IMR-90 (cell line): Measurements from ENCODE around the gene RABGAP1. TPM values are rescaled to one million over a fixed set of nuclear protein-coding genes. Genes with fewer than 3 reads are reported as not detected.

Experiments used
- ATAC-seq: fragments of 200-7000 bp; cut with Tn5 transposase; 2 replicates; pipeline ENCODE4 v1.9.1; 2020; ENCODE audit warnings: low read depth, mild to moderate bottlenecking, moderate library complexity
- BruUV-seq: library from RNA; stranded (reverse); fragments of 400-500 nt; replicated peaks from 2 replicates; lab custom pipeline; 2021; lab: Mats Ljungman, UMichigan
- CTCF ChIA-PET: fragments of 300-600 bp; formaldehyde crosslinking; extraction: SDS; loops from one replicate; lab custom pipeline; 2021; ENCODE audit warnings: antibody characterized with exemption; lab: Yijun Ruan, JAX
- POLR2A ChIA-PET: fragments of 300-600 bp; sonication (Branson Sonifier 250); formaldehyde crosslinking; loops from one replicate; lab custom pipeline; 2022; ENCODE audit warnings: antibody characterized with exemption; ENCODE audit not compliant: unreplicated experiment; lab: Charles Lee
- DNase-seq: peaks from one replicate; pipeline ENCODE4 v3.0.0; 2013
- H2AFZ ChIP-seq: replicated peaks from 2 replicates; pipeline ENCODE3; 2013; ENCODE audit warnings: low read length, mild to moderate bottlenecking; ENCODE audit not compliant: poor library complexity
- H2AK5ac ChIP-seq: 2 replicates; pipeline ENCODE4 v1.6.1; 2013; ENCODE audit warnings: low read depth, low read length, inconsistent platforms
- H2AK9ac ChIP-seq: replicated peaks from 2 replicates; pipeline ENCODE3; 2013; ENCODE audit warnings: mild to moderate bottlenecking, low read depth, low read length, moderate library complexity; ENCODE audit not compliant: poor library complexity
- H2BK120ac ChIP-seq: 2 replicates; pipeline ENCODE4 v1.6.1; 2013; ENCODE audit warnings: low read depth, low read length, inconsistent platforms
- H2BK15ac ChIP-seq: 3 replicates; pipeline ENCODE4 v1.6.1; 2013; ENCODE audit warnings: low read depth, low read length, inconsistent platforms
- H2BK20ac ChIP-seq: 2 replicates; pipeline ENCODE4 v1.6.1; 2013; ENCODE audit warnings: low read depth, mild to moderate bottlenecking, inconsistent platforms, low read length, moderate library complexity
- H2BK5ac ChIP-seq: 2 replicates; pipeline ENCODE4 v1.6.1; 2013; ENCODE audit warnings: mild to moderate bottlenecking, low read depth, low read length, inconsistent platforms; ENCODE audit not compliant: poor library complexity, severe bottlenecking
- H3K14ac ChIP-seq: replicated peaks from 2 replicates; pipeline ENCODE4 v1.6.1; 2013; ENCODE audit warnings: low read depth, low read length, inconsistent platforms
- H3K18ac ChIP-seq: 2 replicates; pipeline ENCODE4 v1.6.1; 2013; ENCODE audit warnings: low read depth, low read length, control low read depth
- H3K23ac ChIP-seq: 2 replicates; pipeline ENCODE4 v1.6.1; 2013; ENCODE audit warnings: low read depth, low read length, inconsistent platforms
- H3K27ac ChIP-seq: 2 replicates; pipeline ENCODE4 v1.5.1; 2013; ENCODE audit warnings: mild to moderate bottlenecking, control low read depth, low read length; ENCODE audit not compliant: insufficient read depth
- H3K27me3 ChIP-seq: 2 replicates; pipeline ENCODE4 v1.6.1; 2013; ENCODE audit warnings: low read length; ENCODE audit not compliant: control insufficient read depth, insufficient read depth
- H3K36me3 ChIP-seq: 2 replicates; pipeline ENCODE4 v1.6.1; 2013; ENCODE audit warnings: low read length, mixed read lengths; ENCODE audit not compliant: control insufficient read depth, insufficient read depth
- H3K4ac ChIP-seq: 2 replicates; pipeline ENCODE4 v1.6.1; 2013; ENCODE audit warnings: low read depth, low read length, inconsistent platforms
- H3K4me1 ChIP-seq: 2 replicates; pipeline ENCODE4 v1.6.1; 2013; ENCODE audit warnings: low read length, mixed read lengths; ENCODE audit not compliant: control insufficient read depth, insufficient read depth
- H3K4me2 ChIP-seq: 2 replicates; pipeline ENCODE4 v1.6.1; 2013; ENCODE audit warnings: low read depth, mild to moderate bottlenecking, control low read depth, low read length, moderate library complexity
- H3K4me3 ChIP-seq: 2 replicates; pipeline ENCODE4 v1.5.1; 2013; ENCODE audit warnings: low read depth, mild to moderate bottlenecking, control low read depth, low read length, moderate library complexity; ENCODE audit not compliant: insufficient read depth
- H3K56ac ChIP-seq: 2 replicates; pipeline ENCODE4 v1.6.1; 2013; ENCODE audit warnings: low read length, inconsistent platforms; ENCODE audit not compliant: insufficient read depth; ENCODE audit errors: extremely low read depth
- H3K79me1 ChIP-seq, 2 experiments: 2 replicates each; pipeline ENCODE4 v1.6.1; 2013; ENCODE audit warnings: low read length in 2 of 2, inconsistent platforms in 1 of 2, low read depth in 1 of 2
- H3K9ac ChIP-seq: 2 replicates; pipeline ENCODE4 v1.6.1; 2013; ENCODE audit warnings: low read depth, low read length, control low read depth
- H3K9me1 ChIP-seq: 2 replicates; pipeline ENCODE4 v1.6.1; 2013; ENCODE audit warnings: low read length, inconsistent platforms; ENCODE audit not compliant: insufficient read depth
- H3K9me3 ChIP-seq: 2 replicates; pipeline ENCODE4 v1.6.1; 2013; ENCODE audit warnings: low read length; ENCODE audit not compliant: control insufficient read depth, insufficient read depth
- H4K20me1 ChIP-seq: 2 replicates; pipeline ENCODE4 v1.6.1; 2013; ENCODE audit warnings: low read length, inconsistent platforms; ENCODE audit not compliant: insufficient read depth
- H4K5ac ChIP-seq: 2 replicates; pipeline ENCODE4 v1.6.1; 2013; ENCODE audit warnings: mild to moderate bottlenecking, low read depth, low read length, control low read depth
- H4K8ac ChIP-seq, 2 experiments: 2 replicates each; pipeline ENCODE4 v1.6.1; 2013; ENCODE audit warnings: low read depth in 2 of 2, low read length in 2 of 2, control low read depth in 1 of 2, inconsistent platforms in 1 of 2
- H4K91ac ChIP-seq: 2 replicates; pipeline ENCODE4 v1.6.1; 2013; ENCODE audit warnings: low read depth, low read length, inconsistent platforms; ENCODE audit not compliant: insufficient read depth
- MXI1 ChIP-seq: IDR thresholded peaks from 2 replicates; pipeline ENCODE4 v1.6.1; 2012; ENCODE audit warnings: low read depth, mild to moderate bottlenecking, low read length, moderate library complexity, borderline replicate concordance
- WGBS, 2 experiments: methylation state at CpG; one replicate each; pipeline versions ENCODE4 v1.1.5 to v1.1.7; 2013; ENCODE audit warnings: missing lambda C conversion rate in 2 of 2; ENCODE audit not compliant: insufficient read length in 1 of 2; ENCODE audit errors: extremely low coverage in 2 of 2; 5-methylcytosine and 5-hydroxymethylcytosine counted together
- dilution Hi-C: fragments of 300-500 bp; cut with HindIII; formaldehyde crosslinking; loops from one replicate; pipeline ENCODE4 v1.14.3; 2018; ENCODE audit warnings: low sequenced_read_pairs; ENCODE audit not compliant: unreplicated experiment
- in situ Hi-C: fragments of 300-500 bp; cut with MboI; formaldehyde crosslinking; loops from 3 replicates; pipeline ENCODE4 v1.14.3; 2019; ENCODE audit warnings: low sequenced_read_pairs, inconsistent platforms, mixed read lengths
- intact Hi-C: fragments of 100-400 bp; cut with micrococcal nuclease; formaldehyde crosslinking; loops from 2 replicates; pipeline ENCODE4 v1.10.0; 2022
- polyA plus RNA-seq, 3 experiments: library from polyadenylated mRNA; depleted of rRNA; stranded (reverse); fragments of >200 nt; gene quantifications; 2 replicates each; pipeline ENCODE4 v1.2.3, GENCODE V29; 2012; ENCODE audit warnings: low replicate concordance in 1 of 3
- total RNA-seq: library from RNA; depleted of rRNA; stranded (reverse); fragments of >200 nt; gene quantifications from 2 replicates; pipeline ENCODE4 v1.2.3, GENCODE V29; 2012

Gene RABGAP1
- total and polyA plus RNA-seq, 2 of the 4 experiments (the other 2 are of a cell fraction): 20.0 to 53.9 TPM

GRCh38 chr9:123128591-123128990 lies 187.8 kb downstream of the RABGAP1 start:
- intact Hi-C loops: no loop called here
- no peaks in the 10 kb centered on the region for H3K9me1 ChIP-seq
- no peak overlapping the region for H3K4me2 ChIP-seq
- CTCF ChIA-PET: no interaction called here
- no peak overlapping the region for H2BK15ac ChIP-seq
- TF ChIP-seq MXI1: no peak
- DNase-seq: no peak
- BruUV-seq: no TSS peak
- H3K4ac ChIP-seq: no peak overlapping the region
- no peak overlapping the region for H4K8ac ChIP-seq
- H3K14ac ChIP-seq: no peak overlapping the region
- H4K5ac ChIP-seq: no peak overlapping the region
- H2BK20ac ChIP-seq: no peak overlapping the region
- H2AK5ac ChIP-seq: no peak overlapping the region
- in situ Hi-C loops: no loop called here
- no peaks in the 10 kb centered on the region for H3K79me1 ChIP-seq
- no peaks in the 10 kb centered on the region for H4K20me1 ChIP-seq
- H3K9me3 ChIP-seq: no peaks in the 10 kb centered on the region
- H3K36me3 ChIP-seq: no peaks in the 10 kb centered on the region
- H3K9ac ChIP-seq: no peak overlapping the region
- no peak overlapping the region for H3K27ac ChIP-seq
- H3K23ac ChIP-seq: no peak overlapping the region
- WGBS, 2 experiments: no CpG with 5 or more reads among the region's 4 CpGs
- POLR2A ChIA-PET: no interaction called here
- H2BK5ac ChIP-seq: no peak overlapping the region
- no peak overlapping the region for H2AK9ac ChIP-seq
- ATAC-seq: no peak
- no peak overlapping the region for H3K18ac ChIP-seq
- H4K91ac ChIP-seq: no peak overlapping the region
- H3K4me1 ChIP-seq: peaks cover 2% of the 10 kb centered on the region
- H3K4me3 ChIP-seq: no peak overlapping the region
- H2BK120ac ChIP-seq: no peak overlapping the region
- no peaks in the 10 kb centered on the region for H3K27me3 ChIP-seq
- H2AFZ ChIP-seq: no peak overlapping the region
- dilution Hi-C loops: no loop called here
- H3K56ac ChIP-seq: no peak overlapping the region
